HEK293T (cell line): ENCODE measurements around the gene UBE2E2.

ENCODE experiments used
- ELF4 ChIP-seq: fragments of 450-650 bp; IDR thresholded peaks from 2 replicates; pipeline ENCODE4 v1.6.1; 2017; ENCODE audit warnings: antibody characterized with exemption
- FOXA1 ChIP-seq: fragments of 450-650 bp; IDR thresholded peaks from 2 replicates; pipeline ENCODE4 v1.6.1; 2016; ENCODE audit warnings: mild to moderate bottlenecking
- FOXM1 ChIP-seq: fragments of 450-650 bp; IDR thresholded peaks from 2 replicates; pipeline ENCODE4 v1.6.1; 2017; ENCODE audit warnings: mild to moderate bottlenecking, borderline replicate concordance
- L3MBTL2 ChIP-seq: fragments of 450-650 bp; conservative IDR thresholded peaks from 2 replicates; pipeline ENCODE4 v1.6.1; 2016; ENCODE audit warnings: mild to moderate bottlenecking
- TARDBP ChIP-seq: fragments of 450-650 bp; IDR thresholded peaks from 2 replicates; pipeline ENCODE4 v1.6.1; 2016
- ZNF384 ChIP-seq: fragments of 450-650 bp; IDR thresholded peaks from 2 replicates; pipeline ENCODE4 v1.6.1; 2016

DNA sequence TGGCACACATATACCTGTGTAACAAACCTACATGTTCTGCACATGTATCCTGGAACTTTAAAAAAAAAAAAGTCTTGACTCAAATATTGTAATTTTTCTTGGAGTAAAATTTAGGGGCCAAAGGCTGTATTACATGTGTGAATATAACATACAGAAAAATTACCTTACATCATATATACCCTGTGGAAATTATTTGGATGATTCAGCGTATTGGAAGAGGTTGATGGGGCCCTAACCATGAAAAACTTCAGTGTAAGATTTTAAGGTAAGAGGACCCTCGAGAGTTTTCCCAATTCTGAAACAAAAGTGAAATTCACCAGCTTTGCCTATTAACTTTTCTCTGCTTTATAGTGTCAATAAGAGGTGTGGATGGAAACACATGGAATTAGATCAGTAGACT lies 56.4 kb downstream of the UBE2E2 start:
- TF ChIP-seq ELF4 (no peak), FOXM1 (no peak), FOXA1 (no peak), ZNF384 (no peak), L3MBTL2 (no peak), TARDBP (no peak)
